ENCODE data around the gene BRSK2.

DNA sequence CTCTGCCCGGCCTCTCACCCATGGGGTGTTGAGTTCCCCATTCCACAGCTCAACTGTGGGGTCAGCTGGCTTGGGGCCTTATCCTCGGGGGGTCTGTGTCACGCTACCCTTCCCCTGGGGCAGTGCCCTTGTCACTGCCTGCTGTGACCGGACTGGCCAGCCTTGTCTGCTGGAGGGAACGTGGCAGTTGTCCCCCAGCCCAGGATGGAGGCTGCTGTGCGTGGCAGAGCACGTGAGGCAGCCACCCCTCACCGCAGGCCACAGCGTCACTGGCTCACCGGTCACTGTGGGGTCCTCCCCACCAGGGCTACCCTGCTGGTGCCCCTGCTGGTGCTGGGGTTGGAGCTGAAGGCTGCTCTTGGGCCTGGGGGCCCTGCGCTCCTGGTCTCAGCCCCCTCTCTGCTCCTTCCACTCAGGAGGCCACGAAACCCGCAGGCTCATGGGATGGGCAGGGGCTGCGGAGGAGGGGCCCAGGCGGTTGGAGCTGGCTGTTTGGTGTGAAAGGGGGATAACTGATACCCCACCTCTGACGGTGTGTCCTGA lies 13.4 kb downstream of the BRSK2 start:
- TF ChIP-seq CTCF (IDR thresholded peaks at IDR 0.05; ENCODE audit: low read length): no peak
- no peak for TF ChIP-seq EZH2 (IDR thresholded peaks at IDR 0.05; ENCODE audit: borderline replicate concordance, low read length)
